GM23338 (cell line): ENCODE results near the gene UEVLD. TPM values are rescaled to one million over a fixed set of nuclear protein-coding genes. Genes with fewer than 3 reads are reported as not detected.

Source experiments
- ATAC-seq: fragments of 200-7000 bp; cut with Tn5 transposase; 3 replicates; pipeline ENCODE4 v1.9.1; 2020
- DNase-seq: peaks from one replicate; pipeline ENCODE4 v3.0.0-alpha.2; 2015; ENCODE audit warnings: low spot score
- H2AFZ ChIP-seq: fragments of 200-600 bp; sonication (generic); 2 replicates; pipeline ENCODE4 v1.8.0; 2016; ENCODE audit warnings: antibody characterized with exemption, mild to moderate bottlenecking, moderate library complexity
- H3F3A ChIP-seq: fragments of 200-600 bp; sonication (generic); replicated peaks from 2 replicates; pipeline ENCODE4 v1.8.0; 2017; ENCODE audit warnings: antibody characterized with exemption, mixed run types, low read depth
- H3K27ac ChIP-seq: fragments of 200-600 bp; sonication (generic); 2 replicates; pipeline ENCODE4 v1.6.1; 2016; ENCODE audit warnings: low read depth
- H3K27me3 ChIP-seq: fragments of 200-600 bp; sonication (generic); 2 replicates; pipeline ENCODE4 v1.8.0; 2016; ENCODE audit warnings: mild to moderate bottlenecking, mixed run types, moderate library complexity; ENCODE audit not compliant: insufficient read depth
- H3K36me3 ChIP-seq: fragments of 200-600 bp; sonication (generic); 2 replicates; pipeline ENCODE4 v1.8.0; 2016; ENCODE audit warnings: mild to moderate bottlenecking; ENCODE audit not compliant: insufficient read depth
- H3K4me1 ChIP-seq: fragments of 200-600 bp; sonication (generic); 2 replicates; pipeline ENCODE4 v1.8.0; 2016; ENCODE audit warnings: mild to moderate bottlenecking, moderate library complexity; ENCODE audit not compliant: insufficient read depth
- H3K4me2 ChIP-seq: fragments of 200-600 bp; sonication (generic); 2 replicates; pipeline ENCODE4 v1.7.1; 2017; ENCODE audit warnings: mixed run types
- H3K4me3 ChIP-seq: fragments of 200-600 bp; sonication (generic); 2 replicates; pipeline ENCODE4 v1.6.1; 2016; ENCODE audit warnings: mixed run types
- H3K79me2 ChIP-seq: fragments of 200-600 bp; sonication (generic); replicated peaks from 2 replicates; pipeline ENCODE4 v1.8.0; 2017; ENCODE audit warnings: mild to moderate bottlenecking; ENCODE audit not compliant: insufficient read depth
- H3K9me2 ChIP-seq: fragments of 200-600 bp; sonication (generic); 2 replicates; pipeline ENCODE4 v1.8.0; 2017; ENCODE audit not compliant: insufficient read depth
- H4K20me1 ChIP-seq: fragments of 200-600 bp; sonication (generic); replicated peaks from 2 replicates; pipeline ENCODE4 v1.8.0; 2017; ENCODE audit warnings: mild to moderate bottlenecking; ENCODE audit not compliant: insufficient read depth
- H3K27ac Mint-ChIP-seq: 2 replicates; pipeline ENCODE4 v1.8.0; 2020; ENCODE audit warnings: inconsistent platforms, mild to moderate bottlenecking, moderate library complexity, mixed read lengths
- H3K27me3 Mint-ChIP-seq: 3 replicates; pipeline ENCODE4 v1.8.0; 2022; ENCODE audit warnings: low read depth, mild to moderate bottlenecking, moderate library complexity, mixed read lengths, inconsistent platforms; ENCODE audit not compliant: insufficient read depth, poor library complexity
- H3K36me3 Mint-ChIP-seq: 3 replicates; pipeline ENCODE4 v1.8.0; 2021; ENCODE audit warnings: low read depth, mild to moderate bottlenecking, inconsistent platforms, moderate library complexity, mixed read lengths
- H3K4me1 Mint-ChIP-seq: 3 replicates; pipeline ENCODE4 v1.8.0; 2020; ENCODE audit warnings: mild to moderate bottlenecking, inconsistent platforms, mixed read lengths
- H3K4me3 Mint-ChIP-seq: 3 replicates; pipeline ENCODE4 v1.8.0; 2021; ENCODE audit warnings: moderate library complexity, mild to moderate bottlenecking, inconsistent platforms, mixed read lengths
- H3K9me3 Mint-ChIP-seq: 3 replicates; pipeline ENCODE4 v1.8.0; 2020; ENCODE audit warnings: moderate library complexity, mild to moderate bottlenecking, inconsistent platforms, mixed read lengths
- CREB1 ChIP-seq: fragments of 250-450 bp; sonication (Bioruptor Pico); IDR thresholded peaks from 2 replicates; pipeline ENCODE4 v1.5.0; 2020; ENCODE audit warnings: low read depth, mild to moderate bottlenecking, moderate library complexity
- NANOG ChIP-seq: IDR thresholded peaks from 2 replicates; pipeline ENCODE4 v1.6.1; 2016; ENCODE audit warnings: antibody characterized with exemption, borderline replicate concordance
- POLR2AphosphoS5 ChIP-seq: IDR thresholded peaks from 2 replicates; pipeline ENCODE4 v1.6.1; 2016; ENCODE audit warnings: antibody characterized with exemption, low read depth
- ZNF114 ChIP-seq: fragments of 250-450 bp; sonication (Bioruptor Pico); IDR thresholded peaks from 2 replicates; pipeline ENCODE4 v1.5.0; 2020; ENCODE audit warnings: mild to moderate bottlenecking, moderate library complexity
- polyA plus RNA-seq: library from polyadenylated mRNA; unstranded; fragments of >200 nt; fragmentation: Nextera tagmentation; extraction: Ambion mirVana; gene quantifications from 2 replicates; pipeline ENCODE4 v1.2.1, GENCODE V29; 2016
- total RNA-seq: library from RNA; depleted of rRNA; stranded (reverse); fragments of >200 nt; shearing (Covaris generic); gene quantifications from 2 replicates; pipeline ENCODE4 v1.2.3, GENCODE V29; 2014
- TF ChIP-seq, protein P1 (sequence below): IDR thresholded peaks from 2 replicates; pipeline ENCODE4 v1.6.1; 2016; ENCODE audit warnings: antibody characterized with exemption
- TF ChIP-seq, protein P2 (sequence below): fragments of 250-450 bp; sonication (Bioruptor Pico); IDR thresholded peaks from 2 replicates; pipeline ENCODE4 v1.5.0; 2020; ENCODE audit warnings: mild to moderate bottlenecking, moderate library complexity
- TF ChIP-seq, protein P3 (sequence below): IDR thresholded peaks from one replicate; pipeline ENCODE4 v1.6.1; 2018; ENCODE audit warnings: antibody characterized with exemption; ENCODE audit not compliant: unreplicated experiment

Gene UEVLD
- total and polyA plus RNA-seq, 2 experiments from 2014 or later: 10.2 to 11.8 TPM

DNA sequence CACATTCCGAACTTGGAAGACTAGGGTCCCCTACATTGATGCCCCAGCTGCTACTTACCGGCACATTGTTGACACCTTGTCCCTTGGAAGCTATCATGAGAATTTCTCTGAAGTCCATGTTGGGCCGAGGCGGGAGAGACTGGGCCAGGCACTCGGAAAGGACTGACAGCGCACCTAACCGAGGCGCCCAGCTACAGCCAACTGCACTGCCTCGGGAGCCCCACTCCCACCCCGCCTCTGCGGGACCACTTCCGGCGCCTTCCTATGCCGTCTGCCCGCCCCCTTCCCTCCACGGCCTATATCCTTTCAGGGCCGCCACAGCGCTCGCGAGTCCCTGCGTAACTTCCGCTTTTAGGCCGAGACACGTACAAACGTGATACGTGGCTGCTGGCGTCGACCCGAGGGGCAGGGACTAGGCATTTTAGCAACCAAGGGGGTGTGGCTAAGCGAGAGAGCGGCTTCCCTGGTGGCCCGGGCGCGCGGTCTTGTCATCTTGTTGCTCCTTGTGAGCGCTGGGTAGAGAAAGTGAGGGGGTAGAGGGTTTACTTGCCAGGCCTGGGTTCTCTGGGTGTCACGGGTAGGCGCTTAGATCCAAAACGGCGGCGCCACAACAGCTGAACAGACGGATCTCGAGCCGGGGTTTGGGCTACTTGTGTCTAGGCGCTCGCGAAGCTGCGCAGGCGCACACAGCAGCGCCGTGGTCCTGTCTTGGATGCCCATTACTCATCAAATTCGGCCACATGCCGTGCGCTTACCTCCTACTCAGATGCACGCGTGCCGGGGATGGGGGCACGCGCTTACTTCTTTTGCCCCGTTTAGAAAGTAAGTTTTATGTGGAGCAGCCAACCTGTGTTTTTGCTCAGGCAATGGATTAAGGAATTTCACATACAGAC lies 45.9 kb upstream of the UEVLD start, which contains the start of gene SPTY2D1:
Gene SPTY2D1 (minus strand): TSS at position 203 of the 893 bp plus-strand sequence. CDS start 85 bp downstream, at position 118.
- Histone ChIP-seq H3K36me3 (no peaks in the 10 kb centered on the region), H3K27me3 (no peaks in the 10 kb centered on the region), H2AFZ (peak within 1 kb of the TSS; percentile 90), H3K4me3 (peak within 1 kb of the TSS; percentile 96), H3K4me1 (peaks cover 13% of the 10 kb centered on the region), H3K27ac (peak within 1 kb of the TSS; percentile 93), H3F3A (no peaks in the 10 kb centered on the region), H3K9me2 (no peaks in the 10 kb centered on the region), H3K4me2 (peak within 1 kb of the TSS; percentile 98), H3K79me2 (peaks cover 47% of the 10 kb centered on the region), H4K20me1 (peaks cover 3% of the 10 kb centered on the region; the same call in 1 of the 2 replicates)
- peaks cover 2% of the 10 kb centered on the region; the same call in 1 of the 3 replicates for H3K9me3 Mint-ChIP-seq
- DNase-seq: peak; percentile 100
- H3K4me1 Mint-ChIP-seq: peaks cover 9% of the 10 kb centered on the region; the same call in 2 of the 3 replicates
- peak within 1 kb of the TSS; percentile 100 for H3K27ac Mint-ChIP-seq
- ATAC-seq: peak; percentile 98
- TF ChIP-seq POLR2AphosphoS5 (peak; percentile 98), ZNF114 (CRISPR knock-in tag) (no peak), CREB1 (CRISPR knock-in tag) (peak; percentile 98)
- TF ChIP-seq, protein P1, sequence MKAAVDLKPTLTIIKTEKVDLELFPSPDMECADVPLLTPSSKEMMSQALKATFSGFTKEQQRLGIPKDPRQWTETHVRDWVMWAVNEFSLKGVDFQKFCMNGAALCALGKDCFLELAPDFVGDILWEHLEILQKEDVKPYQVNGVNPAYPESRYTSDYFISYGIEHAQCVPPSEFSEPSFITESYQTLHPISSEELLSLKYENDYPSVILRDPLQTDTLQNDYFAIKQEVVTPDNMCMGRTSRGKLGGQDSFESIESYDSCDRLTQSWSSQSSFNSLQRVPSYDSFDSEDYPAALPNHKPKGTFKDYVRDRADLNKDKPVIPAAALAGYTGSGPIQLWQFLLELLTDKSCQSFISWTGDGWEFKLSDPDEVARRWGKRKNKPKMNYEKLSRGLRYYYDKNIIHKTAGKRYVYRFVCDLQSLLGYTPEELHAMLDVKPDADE: peak; percentile 75
- H3K27me3 Mint-ChIP-seq: peaks cover 11% of the 10 kb centered on the region
- H3K4me3 Mint-ChIP-seq: peak within 1 kb of the TSS; percentile 99
- H3K36me3 Mint-ChIP-seq: no peaks in the 10 kb centered on the region

DNA sequence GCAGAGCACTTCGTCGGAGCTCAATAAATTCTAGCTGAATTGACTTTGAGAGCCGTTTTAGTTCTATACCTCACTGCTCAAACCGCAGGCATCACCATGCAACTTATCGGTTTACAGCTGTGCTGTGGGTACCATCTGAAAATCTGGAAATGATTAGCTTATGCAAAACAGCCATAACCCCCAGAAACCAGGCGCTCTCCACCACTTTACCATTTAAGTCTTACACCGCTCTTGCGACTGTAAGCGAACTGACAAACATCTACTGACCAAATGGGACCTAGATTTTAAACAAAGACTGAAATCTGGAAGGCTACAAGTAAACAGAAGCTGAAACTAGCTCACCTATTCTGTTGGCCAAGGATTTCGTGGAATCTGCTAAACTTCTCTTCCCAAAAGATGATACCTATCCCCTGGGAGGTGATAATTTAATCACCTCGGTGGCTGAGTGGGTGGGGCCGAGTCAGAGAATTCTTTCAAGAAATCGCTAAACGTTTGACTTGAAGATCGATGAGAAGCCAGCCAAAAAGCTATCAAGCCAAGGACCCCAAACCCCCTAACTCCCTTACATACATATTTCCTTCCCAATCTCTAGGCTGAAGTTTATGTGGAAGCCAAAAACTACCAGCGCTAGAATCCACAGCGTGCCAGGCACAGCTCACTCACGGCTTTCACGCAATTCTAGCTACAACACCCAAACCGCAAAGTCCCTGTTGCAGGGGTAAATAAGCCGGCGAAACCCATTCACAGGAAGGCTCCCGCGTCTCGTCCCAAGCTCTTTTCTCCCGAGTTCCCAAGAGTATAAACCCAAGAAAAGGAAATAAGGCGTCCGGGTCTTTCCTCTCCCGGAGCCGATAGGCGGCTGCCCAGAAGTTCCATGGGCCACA lies 45.0 kb upstream of the UEVLD start:
- Histone ChIP-seq H2AFZ (peak overlapping the region; percentile 90), H3K4me3 (peak overlapping the region; percentile 96), H3K4me1 (peaks cover 13% of the 10 kb centered on the region), H4K20me1 (peaks cover 11% of the 10 kb centered on the region; the same call in 1 of the 2 replicates), H3K4me2 (peak overlapping the region; percentile 98), H3F3A (no peaks in the 10 kb centered on the region), H3K79me2 (peaks cover 56% of the 10 kb centered on the region), H3K27ac (peak overlapping the region; percentile 78), H3K9me2 (no peaks in the 10 kb centered on the region), H3K27me3 (no peaks in the 10 kb centered on the region), H3K36me3 (no peaks in the 10 kb centered on the region)
- H3K27me3 Mint-ChIP-seq: peaks cover 11% of the 10 kb centered on the region
- peak overlapping the region; percentile 99 for H3K4me3 Mint-ChIP-seq
- ATAC-seq (no peak), DNase-seq (peak; percentile 10)
- peaks cover 9% of the 10 kb centered on the region; the same call in 2 of the 3 replicates for H3K4me1 Mint-ChIP-seq
- H3K36me3 Mint-ChIP-seq: no peaks in the 10 kb centered on the region
- H3K27ac Mint-ChIP-seq: peak overlapping the region; percentile 96
- H3K9me3 Mint-ChIP-seq: peaks cover 2% of the 10 kb centered on the region; the same call in 1 of the 3 replicates
- TF ChIP-seq, protein P2, sequence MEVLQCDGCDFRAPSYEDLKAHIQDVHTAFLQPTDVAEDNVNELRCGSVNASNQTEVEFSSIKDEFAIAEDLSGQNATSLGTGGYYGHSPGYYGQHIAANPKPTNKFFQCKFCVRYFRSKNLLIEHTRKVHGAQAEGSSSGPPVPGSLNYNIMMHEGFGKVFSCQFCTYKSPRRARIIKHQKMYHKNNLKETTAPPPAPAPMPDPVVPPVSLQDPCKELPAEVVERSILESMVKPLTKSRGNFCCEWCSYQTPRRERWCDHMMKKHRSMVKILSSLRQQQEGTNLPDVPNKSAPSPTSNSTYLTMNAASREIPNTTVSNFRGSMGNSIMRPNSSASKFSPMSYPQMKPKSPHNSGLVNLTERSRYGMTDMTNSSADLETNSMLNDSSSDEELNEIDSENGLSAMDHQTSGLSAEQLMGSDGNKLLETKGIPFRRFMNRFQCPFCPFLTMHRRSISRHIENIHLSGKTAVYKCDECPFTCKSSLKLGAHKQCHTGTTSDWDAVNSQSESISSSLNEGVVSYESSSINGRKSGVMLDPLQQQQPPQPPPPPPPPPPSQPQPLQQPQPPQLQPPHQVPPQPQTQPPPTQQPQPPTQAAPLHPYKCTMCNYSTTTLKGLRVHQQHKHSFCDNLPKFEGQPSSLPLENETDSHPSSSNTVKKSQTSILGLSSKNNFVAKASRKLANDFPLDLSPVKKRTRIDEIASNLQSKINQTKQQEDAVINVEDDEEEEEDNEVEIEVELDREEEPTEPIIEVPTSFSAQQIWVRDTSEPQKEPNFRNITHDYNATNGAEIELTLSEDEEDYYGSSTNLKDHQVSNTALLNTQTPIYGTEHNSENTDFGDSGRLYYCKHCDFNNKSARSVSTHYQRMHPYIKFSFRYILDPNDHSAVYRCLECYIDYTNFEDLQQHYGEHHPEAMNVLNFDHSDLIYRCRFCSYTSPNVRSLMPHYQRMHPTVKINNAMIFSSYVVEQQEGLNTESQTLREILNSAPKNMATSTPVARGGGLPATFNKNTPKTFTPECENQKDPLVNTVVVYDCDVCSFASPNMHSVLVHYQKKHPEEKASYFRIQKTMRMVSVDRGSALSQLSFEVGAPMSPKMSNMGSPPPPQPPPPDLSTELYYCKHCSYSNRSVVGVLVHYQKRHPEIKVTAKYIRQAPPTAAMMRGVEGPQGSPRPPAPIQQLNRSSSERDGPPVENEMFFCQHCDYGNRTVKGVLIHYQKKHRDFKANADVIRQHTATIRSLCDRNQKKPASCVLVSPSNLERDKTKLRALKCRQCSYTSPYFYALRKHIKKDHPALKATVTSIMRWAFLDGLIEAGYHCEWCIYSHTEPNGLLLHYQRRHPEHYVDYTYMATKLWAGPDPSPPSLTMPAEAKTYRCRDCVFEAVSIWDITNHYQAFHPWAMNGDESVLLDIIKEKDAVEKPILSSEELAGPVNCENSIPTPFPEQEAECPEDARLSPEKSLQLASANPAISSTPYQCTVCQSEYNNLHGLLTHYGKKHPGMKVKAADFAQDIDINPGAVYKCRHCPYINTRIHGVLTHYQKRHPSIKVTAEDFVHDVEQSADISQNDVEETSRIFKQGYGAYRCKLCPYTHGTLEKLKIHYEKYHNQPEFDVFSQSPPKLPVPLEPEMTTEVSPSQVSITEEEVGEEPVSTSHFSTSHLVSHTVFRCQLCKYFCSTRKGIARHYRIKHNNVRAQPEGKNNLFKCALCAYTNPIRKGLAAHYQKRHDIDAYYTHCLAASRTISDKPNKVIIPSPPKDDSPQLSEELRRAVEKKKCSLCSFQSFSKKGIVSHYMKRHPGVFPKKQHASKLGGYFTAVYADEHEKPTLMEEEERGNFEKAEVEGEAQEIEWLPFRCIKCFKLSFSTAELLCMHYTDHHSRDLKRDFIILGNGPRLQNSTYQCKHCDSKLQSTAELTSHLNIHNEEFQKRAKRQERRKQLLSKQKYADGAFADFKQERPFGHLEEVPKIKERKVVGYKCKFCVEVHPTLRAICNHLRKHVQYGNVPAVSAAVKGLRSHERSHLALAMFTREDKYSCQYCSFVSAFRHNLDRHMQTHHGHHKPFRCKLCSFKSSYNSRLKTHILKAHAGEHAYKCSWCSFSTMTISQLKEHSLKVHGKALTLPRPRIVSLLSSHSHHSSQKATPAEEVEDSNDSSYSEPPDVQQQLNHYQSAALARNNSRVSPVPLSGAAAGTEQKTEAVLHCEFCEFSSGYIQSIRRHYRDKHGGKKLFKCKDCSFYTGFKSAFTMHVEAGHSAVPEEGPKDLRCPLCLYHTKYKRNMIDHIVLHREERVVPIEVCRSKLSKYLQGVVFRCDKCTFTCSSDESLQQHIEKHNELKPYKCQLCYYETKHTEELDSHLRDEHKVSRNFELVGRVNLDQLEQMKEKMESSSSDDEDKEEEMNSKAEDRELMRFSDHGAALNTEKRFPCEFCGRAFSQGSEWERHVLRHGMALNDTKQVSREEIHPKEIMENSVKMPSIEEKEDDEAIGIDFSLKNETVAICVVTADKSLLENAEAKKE (CRISPR knock-in tag): no peak
- TF ChIP-seq, protein P3, sequence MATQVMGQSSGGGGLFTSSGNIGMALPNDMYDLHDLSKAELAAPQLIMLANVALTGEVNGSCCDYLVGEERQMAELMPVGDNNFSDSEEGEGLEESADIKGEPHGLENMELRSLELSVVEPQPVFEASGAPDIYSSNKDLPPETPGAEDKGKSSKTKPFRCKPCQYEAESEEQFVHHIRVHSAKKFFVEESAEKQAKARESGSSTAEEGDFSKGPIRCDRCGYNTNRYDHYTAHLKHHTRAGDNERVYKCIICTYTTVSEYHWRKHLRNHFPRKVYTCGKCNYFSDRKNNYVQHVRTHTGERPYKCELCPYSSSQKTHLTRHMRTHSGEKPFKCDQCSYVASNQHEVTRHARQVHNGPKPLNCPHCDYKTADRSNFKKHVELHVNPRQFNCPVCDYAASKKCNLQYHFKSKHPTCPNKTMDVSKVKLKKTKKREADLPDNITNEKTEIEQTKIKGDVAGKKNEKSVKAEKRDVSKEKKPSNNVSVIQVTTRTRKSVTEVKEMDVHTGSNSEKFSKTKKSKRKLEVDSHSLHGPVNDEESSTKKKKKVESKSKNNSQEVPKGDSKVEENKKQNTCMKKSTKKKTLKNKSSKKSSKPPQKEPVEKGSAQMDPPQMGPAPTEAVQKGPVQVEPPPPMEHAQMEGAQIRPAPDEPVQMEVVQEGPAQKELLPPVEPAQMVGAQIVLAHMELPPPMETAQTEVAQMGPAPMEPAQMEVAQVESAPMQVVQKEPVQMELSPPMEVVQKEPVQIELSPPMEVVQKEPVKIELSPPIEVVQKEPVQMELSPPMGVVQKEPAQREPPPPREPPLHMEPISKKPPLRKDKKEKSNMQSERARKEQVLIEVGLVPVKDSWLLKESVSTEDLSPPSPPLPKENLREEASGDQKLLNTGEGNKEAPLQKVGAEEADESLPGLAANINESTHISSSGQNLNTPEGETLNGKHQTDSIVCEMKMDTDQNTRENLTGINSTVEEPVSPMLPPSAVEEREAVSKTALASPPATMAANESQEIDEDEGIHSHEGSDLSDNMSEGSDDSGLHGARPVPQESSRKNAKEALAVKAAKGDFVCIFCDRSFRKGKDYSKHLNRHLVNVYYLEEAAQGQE: no peak
- no peak for TF ChIP-seq NANOG
